CD4-positive, alpha-beta T cell treated with Interleukin-17A for 1 hour (primary cell): ENCODE results near the gene FALEC.
"Not testable (repeated sequence)": the region's sequence is repeated elsewhere in the genome, so short reads cannot be mapped to it uniquely, and the experiment has no call there.

Experiments used
- DNase-seq: peaks from one replicate; pipeline ENCODE4 v3.0.0-alpha.2; 2020

Gene FALEC

GRCh38 chr1:150576367-150576711 lies 60.8 kb downstream of the FALEC start:
- peak; percentile 31 for DNase-seq

GRCh38 chr1:150576794-150577556 lies 61.4 kb downstream of the FALEC start:
- peak; percentile 53 for DNase-seq

- DNase-seq = peak; percentile 63
Observed at GRCh38 chr1:150577557-150578271, 62.2 kb downstream of the FALEC start.

DNA sequence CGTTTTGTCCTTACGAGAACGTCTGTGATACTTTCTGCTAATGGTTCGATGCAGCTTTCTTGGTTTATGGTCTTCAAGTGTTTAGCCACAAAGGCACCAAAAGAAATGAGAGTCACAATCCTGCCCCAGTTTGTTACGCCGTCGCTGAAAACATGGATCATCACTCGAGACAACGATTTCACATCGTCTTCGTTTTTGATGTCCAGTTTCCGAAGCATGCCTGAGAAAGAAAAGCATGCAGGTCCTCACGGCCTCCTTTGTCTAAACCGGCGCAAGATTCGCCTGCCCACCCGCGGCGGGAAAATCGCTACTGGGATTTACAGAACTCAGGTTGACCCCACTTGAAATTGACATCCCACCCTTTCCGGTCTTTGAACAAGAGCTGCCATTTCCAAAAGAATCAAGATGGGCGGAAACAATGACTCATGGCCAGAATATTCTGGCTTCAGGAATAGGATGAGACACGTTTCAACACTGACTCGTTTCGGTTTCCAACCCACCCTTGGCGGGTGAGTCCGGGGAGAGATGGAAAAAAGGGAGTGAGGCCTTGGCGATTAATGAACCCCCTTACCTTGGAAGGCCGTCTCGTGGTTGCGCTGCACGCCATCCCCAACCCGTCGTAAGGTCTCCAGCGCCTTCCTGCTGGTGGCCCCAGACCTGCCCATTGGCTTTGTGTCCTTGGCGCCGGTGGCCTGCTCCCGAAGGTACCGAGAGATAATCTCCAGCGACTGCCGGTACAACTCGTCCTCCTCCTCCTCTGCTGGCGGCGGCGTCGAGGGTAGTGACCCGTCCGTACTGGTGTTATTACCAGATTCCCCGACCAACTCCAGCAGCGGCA lies 62.9 kb downstream of the FALEC start:
- peak; percentile 68 for DNase-seq

DNA sequence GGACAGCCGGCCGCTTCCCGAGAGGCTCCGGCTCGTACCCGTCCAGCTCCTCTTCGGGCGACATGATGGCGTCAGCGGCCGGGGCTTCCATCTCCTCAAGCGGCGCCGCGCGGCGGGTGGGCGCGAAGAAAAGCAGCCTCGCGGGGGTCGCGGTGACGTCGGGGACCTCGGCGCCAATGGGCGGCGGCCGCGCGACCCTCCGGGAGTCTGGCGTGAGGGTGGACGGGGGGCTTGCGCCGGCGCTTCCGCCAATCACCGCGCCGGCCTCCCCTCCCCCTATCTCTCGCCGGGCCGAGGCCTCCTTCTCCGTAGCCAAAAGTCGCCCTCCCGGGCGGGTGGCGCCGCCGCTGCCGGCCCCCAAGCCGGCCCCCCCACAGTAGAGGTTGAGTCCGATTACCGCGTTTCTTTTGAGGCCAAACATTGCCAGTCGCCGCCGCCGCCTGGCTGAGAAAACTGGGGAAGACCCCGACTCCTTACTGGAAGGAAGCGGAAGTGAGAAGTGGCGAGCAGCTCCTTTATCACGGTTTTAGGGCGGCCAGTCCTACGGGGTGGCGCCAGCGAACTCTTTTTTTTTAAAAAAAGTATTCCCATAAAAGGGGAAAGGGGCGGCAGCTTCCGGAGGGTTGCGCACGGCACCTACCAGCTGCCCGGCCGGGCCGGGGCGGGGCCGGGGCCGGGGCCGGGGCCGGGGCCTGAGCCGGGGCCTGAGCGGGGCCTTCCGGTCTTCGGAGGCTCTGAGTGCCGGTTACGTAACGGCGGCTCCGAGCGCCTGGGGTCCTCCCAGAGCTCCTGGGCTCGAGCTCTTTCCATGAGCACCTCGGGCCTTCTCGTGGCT lies 63.8 kb downstream of the FALEC start, which contains the start of gene MCL1:
Gene MCL1, minus strand, starts transcription at position 501 of the 835 bp plus-strand sequence. Its CDS starts 80 bp downstream, at position 421.
- DNase-seq = peak; percentile 96

DNA sequence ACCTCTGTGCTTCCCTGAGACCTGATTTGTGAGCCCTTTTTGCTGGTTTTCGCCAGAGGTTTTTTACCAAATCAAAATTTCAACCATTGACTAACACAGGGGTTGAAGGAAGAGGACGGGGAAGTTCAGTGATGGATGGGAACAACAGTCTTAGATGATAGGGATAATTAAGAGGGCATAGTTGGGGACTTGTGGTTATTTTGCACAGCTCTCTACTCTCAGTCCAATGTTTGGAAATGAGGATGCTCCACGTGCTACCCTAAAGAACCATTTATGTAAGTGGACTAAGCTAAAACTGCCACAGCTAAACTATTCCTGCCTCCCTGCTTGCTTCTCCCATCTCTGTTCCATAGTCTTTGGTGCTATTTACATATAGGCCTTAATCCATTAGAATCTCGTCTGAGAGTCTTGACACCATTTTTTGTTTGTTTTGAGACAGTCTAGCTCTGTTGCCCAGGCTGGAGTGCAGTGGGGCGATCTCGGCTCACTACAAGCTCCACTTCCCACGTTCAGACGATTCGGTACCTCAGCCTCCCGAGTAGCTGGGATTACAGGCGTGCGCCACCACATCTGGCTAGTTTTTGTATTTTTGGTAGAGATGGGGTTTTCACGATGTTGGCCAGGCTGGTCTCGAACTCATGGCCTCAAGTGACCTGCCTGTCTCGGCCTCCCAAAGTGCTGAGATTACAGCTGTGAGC lies 64.5 kb downstream of the FALEC start:
- DNase-seq = no peak

GRCh38 chr1:150580966-150581365 lies 65.4 kb downstream of the FALEC start:
- DNase-seq = not testable (repeated sequence)

DNA sequence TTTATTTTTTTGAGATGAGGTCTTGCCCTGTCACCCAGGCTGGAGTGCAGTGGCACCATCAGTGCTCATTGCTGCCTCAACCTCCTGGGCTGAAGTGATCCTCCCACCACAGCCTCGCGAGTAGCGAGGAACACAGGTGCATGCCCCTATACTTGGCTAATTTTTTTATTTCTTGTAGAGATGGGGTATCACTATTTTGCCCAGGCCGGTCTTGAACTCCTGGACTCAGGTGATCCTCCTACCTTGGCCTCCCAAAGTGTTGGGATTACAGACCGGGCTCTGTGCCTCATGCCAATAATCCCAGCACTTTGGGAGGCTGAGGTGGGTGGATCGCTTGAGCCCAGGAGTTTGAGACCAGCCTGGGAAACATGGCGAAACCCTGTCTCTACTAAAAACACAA lies 65.9 kb downstream of the FALEC start:
- DNase-seq = not testable (repeated sequence)

- DNase-seq = not testable (repeated sequence)
Observed at GRCh38 chr1:150581962-150582361, 66.4 kb downstream of the FALEC start.

DNA sequence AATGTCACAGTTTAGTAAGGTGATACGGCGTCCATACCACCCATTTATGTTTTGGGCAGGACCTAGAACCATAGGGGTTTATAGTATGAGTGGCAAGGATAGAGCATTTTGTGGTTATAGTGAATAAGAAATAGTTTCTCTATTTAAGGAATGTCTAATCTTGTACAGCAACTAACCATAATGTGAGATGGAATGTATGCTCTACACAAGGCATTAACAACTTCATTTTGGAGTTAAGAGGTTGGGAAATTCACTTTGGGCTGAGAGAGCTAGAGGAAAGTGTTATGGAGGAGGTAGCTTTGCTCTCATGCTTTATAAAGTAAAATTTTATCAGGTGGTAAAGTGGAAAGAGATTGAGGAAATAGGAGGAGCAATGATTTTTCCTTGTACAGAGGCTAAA lies 66.8 kb downstream of the FALEC start:
- no peak for DNase-seq
